Ovary (tissue), 9 donors: ENCODE data around the gene ZNF853. TPM values are rescaled to one million over a fixed set of nuclear protein-coding genes. Genes with fewer than 3 reads are reported as not detected.

Experiments
- DNase-seq, 5 donors: peaks; one replicate each; pipeline ENCODE4 v3.0.0-alpha.2; 2019 to 2020
- H3K27ac ChIP-seq, 2 donors: fragments of 200-600 bp; one replicate each; pipeline versions ENCODE4 v1.5.1 to v1.8.0; 2019 to 2022
- H3K27me3 ChIP-seq: fragments of 200-600 bp; one replicate; pipeline ENCODE4 v1.8.0; 2022
- H3K36me3 ChIP-seq: fragments of 200-600 bp; sonication (generic); one replicate; pipeline ENCODE4 v1.5.1; 2019
- H3K4me1 ChIP-seq: one replicate; pipeline ENCODE4 v1.8.1; 2013; ENCODE audit warnings: mild to moderate bottlenecking, moderate library complexity; ENCODE audit not compliant: insufficient read depth
- H3K4me3 ChIP-seq: fragments of 200-600 bp; sonication (generic); one replicate; pipeline ENCODE4 v1.5.1; 2017
- H3K9me3 ChIP-seq, 2 donors: fragments of 200-600 bp in 1 of 2; sonication (generic) in 1 of 2; one replicate each; pipeline versions ENCODE4 v1.5.1 to v1.8.1; 2013 to 2019; ENCODE audit warnings: mild to moderate bottlenecking in 1 of 2, moderate library complexity in 1 of 2
- CTCF ChIP-seq, 3 donors: fragments of 450-650 bp in 2 of 3; fragments of 200-600 bp in 1 of 3; IDR thresholded peaks; one replicate each; pipeline versions ENCODE4 v1.5.1 to v1.8.0; 2016 to 2022; ENCODE audit warnings: antibody characterized with exemption in 3 of 3, mild to moderate bottlenecking in 1 of 3
- EP300 ChIP-seq: sonication (generic); formaldehyde crosslinking; IDR thresholded peaks from one replicate; pipeline ENCODE4 v1.6.1; 2017; ENCODE audit warnings: antibody characterized with exemption
- POLR2A ChIP-seq: fragments of 450-650 bp; IDR thresholded peaks from one replicate; pipeline ENCODE4 v1.6.1; 2017; ENCODE audit warnings: antibody characterized with exemption, mild to moderate bottlenecking, moderate library complexity
- WGBS, 3 donors: extraction: QIAGEN DNeasy Blood & Tissue Kit in 1 of 3; methylation state at CpG; one replicate each; pipeline versions ENCODE4 v1.1.5 to v1.1.7; 2013 to 2017; 5-methylcytosine and 5-hydroxymethylcytosine counted together
- intact Hi-C, 4 donors: fragments of 100-400 bp; cut with DNase I; formaldehyde crosslinking; loops; one replicate each; pipeline versions ENCODE4 v1.11.0 to v1.15.1; 2022 to 2023
- polyA plus RNA-seq, 2 donors: library from polyadenylated mRNA; stranded (reverse); fragments of 200-250 nt in 1 of 2; fragments of 350-450 nt in 1 of 2; fragmentation: Illumina TruSeq in 1 of 2; extraction: RNeasy Lipid Tissue Mini Kit (QIAGEN cat#74804) in 1 of 2; gene quantifications; one replicate each; pipeline ENCODE4 v1.2.3, GENCODE V29; 2013 to 2014
- total RNA-seq, 7 donors: library from RNA; depleted of rRNA in 2 of 7; stranded (reverse); fragments of >200 nt in 2 of 7; fragmentation: NEBNext Ultra II Directional in 3 of 7; extraction: Animal tissue kit (Norgen Biotek cat#: 25700) in 3 of 7; gene quantifications; one replicate each; pipeline versions ENCODE4 v1.1.0 to v1.2.4, GENCODE V29; 2016 to 2023
- donor health status: DM: no; HTN: no; CAD: no; lungs with moderate emphysema.
- donor health status: DM: no; HTN: no; CAD: no.
- donor health status: Bipolar disorder and iron deficiency.
- donor health status: DM: yes; HTN: yes; CAD: no.
- donor health status: DM: no; HTN: no; CAD: no.
- donor health status: DM: yes; HTN: yes; CAD: no.

ZNF853 gene
- total and polyA plus RNA-seq, 9 donors: 9.1 to 25.9 (median 18.5) TPM

DNA sequence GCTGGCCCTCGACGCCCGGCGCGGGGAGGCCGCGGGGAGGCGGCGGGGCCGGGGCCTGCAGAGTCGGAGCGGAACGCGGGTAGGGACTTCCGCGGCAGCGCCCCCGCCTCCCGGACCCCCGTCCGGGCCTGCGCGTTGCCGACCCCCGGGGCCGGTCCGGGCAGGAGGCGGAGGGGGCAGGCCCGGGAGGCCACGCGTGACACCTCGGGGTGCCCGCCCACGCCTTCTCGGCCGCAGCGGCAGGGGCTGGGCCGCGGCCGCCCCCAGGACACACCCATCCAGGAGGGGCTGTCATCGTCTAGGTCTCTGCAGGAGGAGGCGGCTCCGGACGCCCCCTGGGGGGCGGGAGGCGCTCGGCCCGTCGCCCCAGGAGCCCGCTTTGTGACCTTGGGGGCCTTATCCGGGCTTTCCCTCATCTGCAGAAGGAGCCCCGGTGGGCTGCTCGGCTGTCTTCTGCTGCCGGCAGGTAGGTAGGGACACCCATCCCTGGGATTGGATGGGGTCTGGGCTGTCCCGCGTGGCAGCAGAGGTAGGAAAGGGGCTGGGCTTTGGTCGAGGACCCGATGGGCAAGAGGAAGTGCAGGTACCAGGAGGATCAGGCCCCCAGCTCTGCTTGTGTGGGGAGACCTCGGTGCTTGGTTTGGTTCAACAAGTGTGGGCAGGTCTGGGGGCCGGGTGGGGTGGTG, 22.3 kb downstream of the ZNF853 start:
- intact Hi-C loops: no loop called here
- no peaks in the 10 kb centered on the region for H3K9me3 ChIP-seq

GRCh38 chr7:6639032-6639431, 23.6 kb downstream of the ZNF853 start:
- DNase-seq: no peak
- no peak for TF ChIP-seq EP300
- no peak for TF ChIP-seq POLR2A
- no peak for TF ChIP-seq CTCF (IDR thresholded peaks at IDR 0.05)
- Histone ChIP-seq H3K27me3 (no peaks in the 10 kb centered on the region), H3K4me1 (peaks cover 9% of the 10 kb centered on the region), H3K27ac (no peak overlapping the region), H3K36me3 (no peaks in the 10 kb centered on the region), H3K4me3 (no peak overlapping the region), H3K9me3 (no peaks in the 10 kb centered on the region)
- 66 to 77% (median 68%) methylated on average over 4 of the region's 4 CpGs for WGBS, 3 donors
- intact Hi-C loops: no loop called here

More for the DNA sequence above, 22.3 kb downstream of the ZNF853 start:
- DNase-seq: peak in 2 of 5 donors; percentile 54 to 62
- peaks cover 9% of the 10 kb centered on the region for H3K4me1 ChIP-seq
- no peaks in the 10 kb centered on the region for H3K27me3 ChIP-seq
- WGBS, 3 donors: 1% methylated on average over 12 to 60 of the region's 60 CpGs
- peak overlapping the region in 1 of 2 donors; percentile 41 for H3K27ac ChIP-seq
- peak overlapping the region; percentile 97 for H3K4me3 ChIP-seq
- TF ChIP-seq CTCF (IDR thresholded peaks at IDR 0.05) (no peak), POLR2A (no peak), EP300 (no peak)
- H3K36me3 ChIP-seq: no peaks in the 10 kb centered on the region

- Histone ChIP-seq H3K27ac (no peak overlapping the region), H3K27me3 (no peaks in the 10 kb centered on the region), H3K4me3 (no peak overlapping the region), H3K9me3 (no peaks in the 10 kb centered on the region), H3K4me1 (peaks cover 9% of the 10 kb centered on the region), H3K36me3 (no peaks in the 10 kb centered on the region)
- TF ChIP-seq EP300 (no peak), POLR2A (no peak), CTCF (IDR thresholded peaks at IDR 0.05) (no peak)
- intact Hi-C loops: no loop called here
- no peak for DNase-seq
- 92 to 97% (median 95%) methylated on average over 11 of the region's 11 CpGs for WGBS, 3 donors
These were observed 24.2 kb downstream of the ZNF853 start for GRCh38 chr7:6639627-6640026.

GRCh38 chr7:6640246-6640721, 24.9 kb downstream of the ZNF853 start:
- no peak for DNase-seq
- H3K27me3 ChIP-seq: no peaks in the 10 kb centered on the region
- intact Hi-C loops: no loop called here
- peaks cover 9% of the 10 kb centered on the region for H3K4me1 ChIP-seq
- TF ChIP-seq POLR2A (no peak), EP300 (no peak), CTCF (IDR thresholded peaks at IDR 0.05) (no peak)
- no peak overlapping the region for H3K4me3 ChIP-seq
- no peaks in the 10 kb centered on the region for H3K36me3 ChIP-seq
- H3K9me3 ChIP-seq: no peaks in the 10 kb centered on the region
- 55 to 64% (median 63%) methylated on average over 11 of the region's 11 CpGs for WGBS, 3 donors
- no peak overlapping the region for H3K27ac ChIP-seq
